Right kidney (tissue), 1 donor: ENCODE data around the gene CRYGN.

Source experiments
- DNase-seq: peaks from one replicate; pipeline ENCODE4 v3.0.0-alpha.2; 2016

CRYGN gene

DNA sequence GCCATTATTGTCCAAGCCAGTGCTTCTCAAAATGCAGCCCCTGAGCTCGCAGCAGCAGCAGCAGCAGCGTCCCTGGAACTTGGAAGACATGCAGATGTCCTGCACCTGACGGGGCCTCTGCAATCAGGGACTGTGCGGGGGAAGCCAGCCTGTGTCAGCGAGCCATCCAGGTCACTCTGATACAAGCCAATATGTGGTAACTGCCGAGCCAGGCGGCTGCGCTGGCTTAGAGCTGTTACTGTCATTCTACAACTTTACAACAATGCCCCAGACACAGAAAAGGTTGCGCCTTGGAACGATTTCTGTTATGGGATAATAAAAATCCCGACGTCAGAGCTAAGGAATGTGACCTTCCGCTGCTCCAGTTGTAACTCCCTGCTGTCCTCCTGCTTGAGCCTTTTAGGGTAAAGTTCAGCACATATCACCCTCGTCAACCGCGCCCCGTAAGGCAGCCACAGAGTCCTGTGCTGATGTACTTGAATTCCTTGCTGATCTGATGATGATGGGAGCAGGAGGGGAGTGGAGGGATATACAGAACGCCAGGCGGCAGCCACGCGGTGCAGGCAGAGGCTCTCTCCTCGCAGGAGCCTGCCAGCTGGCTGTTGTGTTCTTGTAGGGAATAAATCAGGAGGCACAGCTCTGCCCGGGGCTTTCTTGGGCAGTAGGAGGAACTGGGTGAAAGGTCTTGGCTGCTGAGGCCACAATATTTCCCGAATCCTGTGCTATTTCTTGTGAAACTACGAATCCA lies 20.0 kb upstream of the CRYGN start:
- peak; percentile 86 for DNase-seq

DNA sequence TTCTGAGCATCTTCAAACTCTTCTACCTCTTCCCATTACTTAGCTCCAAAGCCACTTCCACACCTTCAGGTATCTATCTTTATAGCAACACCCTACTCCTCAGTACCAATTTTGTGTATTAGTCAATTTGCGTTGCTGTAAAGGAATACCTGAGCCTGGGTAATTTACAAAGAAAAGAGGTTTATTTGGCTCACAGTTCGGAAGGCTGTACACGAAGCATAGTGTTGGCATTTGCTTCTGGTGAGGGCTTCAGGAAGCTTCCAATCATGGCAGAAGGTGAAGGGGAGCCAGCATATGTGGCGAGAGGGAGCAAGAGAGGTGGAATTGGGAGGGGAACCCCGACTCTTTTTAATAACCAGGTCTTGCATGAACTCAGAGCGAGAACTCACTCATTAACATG lies 17.6 kb upstream of the CRYGN start:
- no peak for DNase-seq

DNA sequence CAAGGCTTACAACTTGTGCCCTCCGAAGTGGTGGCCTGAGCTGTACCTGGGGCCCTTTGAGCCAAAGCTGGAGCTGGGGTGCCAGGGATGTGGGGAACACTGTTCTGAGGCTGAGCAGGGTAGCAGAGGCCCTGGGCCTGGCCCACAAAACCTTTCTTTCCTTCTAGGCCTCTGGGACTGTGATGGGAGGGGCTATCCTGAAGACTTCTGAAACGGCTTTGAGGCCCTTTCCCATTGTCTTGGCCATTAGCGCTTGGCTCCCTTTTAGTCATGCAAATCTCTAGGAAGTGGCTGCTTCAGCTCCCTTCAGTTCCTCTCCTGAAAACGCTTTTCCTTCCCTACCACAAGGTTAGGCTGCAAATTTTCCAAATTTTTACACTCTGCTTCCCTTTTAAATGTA lies 16.8 kb upstream of the CRYGN start:
- no peak for DNase-seq

DNA sequence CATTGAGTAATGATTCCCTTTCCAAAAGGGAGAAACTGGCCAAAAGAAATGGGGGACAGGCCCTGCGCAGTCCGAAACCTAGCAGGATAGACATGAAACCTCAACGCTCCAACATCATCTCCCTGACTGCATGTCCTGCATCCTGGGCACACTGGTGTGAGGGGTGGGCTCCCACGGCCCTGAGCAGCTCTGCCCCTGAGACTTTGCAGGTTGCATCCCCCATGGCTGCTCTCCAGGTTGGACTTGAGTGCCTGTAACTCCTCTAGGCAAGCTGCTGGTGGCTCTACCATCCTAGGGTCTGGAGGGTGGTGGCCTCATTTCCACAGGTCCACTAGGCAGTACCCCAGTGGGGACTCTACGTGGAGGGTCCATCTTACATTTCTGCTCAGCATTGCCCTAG lies 16.3 kb upstream of the CRYGN start:
- DNase-seq = no peak

DNA sequence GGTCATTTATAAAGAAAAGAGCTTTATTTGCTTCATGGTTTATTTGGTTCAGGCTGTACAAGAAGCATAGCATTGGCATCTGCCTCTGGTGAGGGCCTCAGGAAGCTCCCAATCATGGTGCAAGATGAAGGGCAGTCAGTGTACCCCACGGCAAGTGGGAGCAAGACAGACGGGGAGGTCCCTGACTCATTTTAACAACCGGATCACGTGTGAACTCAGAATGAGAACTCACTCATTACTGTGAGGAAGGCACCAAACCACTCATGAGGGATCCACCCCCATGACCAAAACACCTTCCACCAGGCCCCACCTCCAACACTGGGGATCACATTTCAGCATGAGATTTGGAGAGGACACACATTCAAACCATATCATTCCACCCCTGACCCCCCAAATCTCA lies 15.7 kb upstream of the CRYGN start:
- no peak for DNase-seq

DNA sequence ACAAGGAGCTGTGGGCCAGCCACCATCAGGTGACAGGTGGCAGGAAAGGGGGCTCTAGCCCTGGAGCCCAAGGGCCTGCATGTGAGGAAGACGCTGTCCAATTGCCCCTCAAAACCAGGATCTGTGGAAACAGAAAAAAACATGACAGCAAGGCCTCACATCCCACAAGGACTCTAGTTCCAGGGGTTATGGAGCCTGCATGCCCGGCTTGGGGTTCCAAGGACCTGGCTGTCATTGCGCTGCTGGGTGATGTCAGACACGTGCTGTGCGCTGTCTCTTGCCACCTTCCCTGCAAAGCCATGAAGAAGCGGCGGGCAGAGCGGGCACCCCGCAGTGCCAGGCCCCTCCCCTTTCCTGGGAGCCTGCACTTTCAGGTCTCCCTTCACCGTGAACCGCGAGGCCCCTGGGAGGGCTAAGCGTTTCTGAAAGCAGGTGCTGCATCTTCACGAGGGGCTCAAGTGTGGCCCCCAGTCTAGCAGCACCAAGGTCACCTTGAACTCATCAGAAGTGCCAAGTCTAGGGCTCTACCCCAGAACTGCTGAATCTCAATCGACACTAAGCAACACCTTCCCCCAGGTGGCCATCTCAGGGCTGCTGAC lies 15.1 kb upstream of the CRYGN start:
- no peak for DNase-seq

DNA sequence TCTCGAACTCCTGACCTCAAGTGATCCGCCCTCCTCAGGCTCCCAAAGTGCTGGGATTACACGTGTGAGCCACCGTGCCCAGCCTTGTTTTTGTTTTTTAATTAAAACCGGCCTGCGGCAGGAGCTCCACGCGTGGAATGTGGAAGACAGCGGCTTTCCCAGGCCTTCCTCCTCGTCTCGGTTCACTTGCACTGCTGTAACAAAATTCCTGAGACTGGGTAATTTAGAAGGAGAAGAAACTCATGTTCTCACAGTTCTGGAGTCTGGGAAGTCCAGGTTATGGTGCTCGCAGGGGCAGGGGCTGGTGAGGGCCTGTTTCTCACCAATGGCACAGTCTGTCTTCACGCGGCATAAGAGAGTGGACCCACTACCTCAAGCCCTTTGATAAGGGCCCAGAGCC lies 14.4 kb upstream of the CRYGN start:
- no peak for DNase-seq

DNA sequence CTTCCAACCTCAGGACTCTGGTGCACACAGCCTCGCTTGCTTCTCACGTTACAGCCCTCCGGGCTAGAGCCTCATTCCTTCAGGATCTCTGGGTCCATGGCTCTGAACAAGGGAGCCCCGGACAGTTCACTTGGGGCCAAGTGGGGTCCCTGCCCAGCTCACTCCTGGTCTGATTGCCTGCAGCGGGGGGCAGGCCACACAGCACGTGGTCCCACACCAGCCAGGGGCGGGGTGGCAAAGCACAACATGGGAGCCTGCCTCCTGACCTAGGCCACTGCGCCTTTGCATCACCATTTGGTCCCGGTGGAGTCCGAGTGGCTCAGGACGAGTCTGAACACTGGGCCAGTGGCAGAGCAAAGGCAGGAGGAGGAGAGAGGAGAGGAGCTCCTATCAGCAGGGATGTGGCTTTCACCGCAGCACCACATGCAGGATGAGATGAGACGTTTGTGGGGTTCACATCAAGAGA lies 13.4 kb upstream of the CRYGN start:
- no peak for DNase-seq

DNA sequence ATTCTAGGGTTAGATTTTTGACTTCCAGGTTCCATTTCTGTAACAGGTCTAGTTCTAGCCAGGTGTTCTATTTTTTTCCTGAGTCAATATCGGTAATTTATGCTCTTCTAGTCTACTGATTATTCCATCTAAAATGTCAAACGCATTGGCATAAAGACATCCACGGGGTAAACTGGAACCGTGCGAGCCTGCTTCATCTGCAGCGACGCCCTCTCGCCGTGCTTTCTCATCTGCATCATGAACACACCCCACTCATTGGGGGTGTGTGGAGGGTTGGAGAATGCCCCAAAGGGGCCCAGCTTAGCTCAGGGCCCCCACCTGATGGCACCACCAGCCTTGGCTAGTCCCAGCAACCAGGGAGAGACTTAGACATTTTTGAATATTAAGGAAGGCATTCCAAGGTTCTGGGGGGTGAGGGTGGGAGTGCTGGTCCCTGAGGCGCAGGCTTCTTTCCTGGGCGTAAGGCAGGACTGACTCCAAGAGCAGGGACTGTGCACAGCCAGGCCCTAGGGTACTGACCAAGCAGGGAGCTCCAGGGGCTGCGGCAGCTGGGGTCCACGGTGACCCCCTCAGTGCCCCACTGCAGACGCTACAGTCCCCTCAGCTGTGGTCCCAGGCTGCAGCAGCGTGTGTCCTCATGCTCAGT lies 12.9 kb upstream of the CRYGN start:
- no peak for DNase-seq

DNA sequence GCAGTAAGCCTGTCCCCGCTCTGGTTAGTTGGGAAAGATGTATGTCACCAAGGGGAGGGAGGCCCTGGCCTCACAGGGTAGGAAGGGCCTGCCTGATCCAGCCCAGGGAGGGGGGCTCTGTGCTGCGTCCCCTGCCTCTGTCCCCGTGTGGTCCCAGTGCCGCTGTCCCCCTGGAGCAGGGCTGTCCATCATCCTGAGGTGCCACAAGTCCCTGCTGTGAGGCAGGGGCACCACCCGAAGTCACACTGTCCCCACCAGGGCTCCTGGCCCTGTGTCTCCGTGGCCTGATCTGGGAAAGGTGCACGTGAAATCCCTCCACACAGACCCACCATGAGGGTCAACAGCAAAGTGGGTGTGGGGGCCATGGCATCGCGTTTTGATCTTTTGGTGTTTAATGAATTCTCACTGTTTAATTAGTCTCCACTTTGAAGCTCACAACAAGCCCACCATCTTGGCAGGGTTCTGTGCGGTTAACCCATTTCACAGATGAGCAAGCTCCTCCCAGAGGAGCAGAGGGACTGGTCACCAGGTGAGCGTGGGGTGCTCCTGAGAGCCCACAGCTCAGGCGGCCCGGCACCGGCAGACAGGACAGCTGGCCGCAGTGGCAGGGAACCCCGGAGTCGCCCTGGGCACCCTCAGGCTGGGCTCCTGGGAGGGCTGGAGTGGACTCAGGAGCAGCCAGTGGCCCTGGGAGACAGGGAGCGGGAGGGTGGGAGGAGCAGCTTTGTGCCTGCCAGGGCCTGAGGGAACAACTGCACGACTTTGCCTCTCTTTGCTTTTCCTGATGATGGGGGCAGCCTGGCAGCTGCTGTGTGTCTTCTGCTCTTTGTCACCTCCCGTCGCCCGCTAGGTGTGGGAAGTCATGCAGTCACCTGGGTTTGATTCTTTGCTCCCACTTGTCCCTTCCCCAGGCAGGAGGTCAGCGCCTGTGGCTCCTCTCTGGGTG lies 12.0 kb upstream of the CRYGN start:
- no peak for DNase-seq

DNA sequence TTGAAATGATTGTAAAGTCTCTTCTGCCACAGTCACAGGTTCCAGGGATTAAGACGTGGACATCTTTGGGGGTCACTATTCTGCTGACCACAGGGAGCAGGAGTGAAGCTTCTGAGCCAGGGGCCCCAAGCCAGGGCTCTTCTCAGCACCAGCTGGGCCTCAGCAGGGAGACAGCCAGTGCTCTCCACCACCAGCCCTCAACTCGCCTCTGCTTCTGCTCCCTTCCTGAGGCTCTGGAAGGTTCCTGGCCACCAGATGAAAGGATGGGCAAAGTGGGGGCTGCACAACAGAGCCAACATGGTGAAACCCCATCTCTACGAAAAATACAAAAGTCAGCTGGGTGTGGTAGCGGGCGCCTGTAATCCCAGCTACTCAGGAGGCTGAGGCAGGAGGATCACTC lies 11.2 kb upstream of the CRYGN start:
- no peak for DNase-seq

DNA sequence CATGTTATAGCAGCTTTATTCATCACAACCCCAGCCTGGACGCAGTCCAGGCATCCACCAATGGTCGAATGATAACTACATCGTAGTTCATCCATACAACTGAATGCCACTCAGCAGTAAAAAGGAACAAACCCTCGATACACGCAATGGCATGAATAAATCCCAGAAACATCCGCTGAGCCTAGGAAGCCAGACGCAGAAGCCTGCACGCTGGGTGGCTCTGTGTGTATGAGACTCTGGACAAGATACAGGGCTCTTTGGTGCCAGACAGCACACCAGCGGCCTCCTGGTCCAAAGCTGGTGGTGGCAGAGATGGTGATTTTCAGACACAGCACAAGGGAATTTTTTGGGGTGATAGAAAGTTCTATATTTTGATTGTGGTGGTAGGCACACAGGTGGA lies 10.0 kb upstream of the CRYGN start:
- DNase-seq = no peak

DNA sequence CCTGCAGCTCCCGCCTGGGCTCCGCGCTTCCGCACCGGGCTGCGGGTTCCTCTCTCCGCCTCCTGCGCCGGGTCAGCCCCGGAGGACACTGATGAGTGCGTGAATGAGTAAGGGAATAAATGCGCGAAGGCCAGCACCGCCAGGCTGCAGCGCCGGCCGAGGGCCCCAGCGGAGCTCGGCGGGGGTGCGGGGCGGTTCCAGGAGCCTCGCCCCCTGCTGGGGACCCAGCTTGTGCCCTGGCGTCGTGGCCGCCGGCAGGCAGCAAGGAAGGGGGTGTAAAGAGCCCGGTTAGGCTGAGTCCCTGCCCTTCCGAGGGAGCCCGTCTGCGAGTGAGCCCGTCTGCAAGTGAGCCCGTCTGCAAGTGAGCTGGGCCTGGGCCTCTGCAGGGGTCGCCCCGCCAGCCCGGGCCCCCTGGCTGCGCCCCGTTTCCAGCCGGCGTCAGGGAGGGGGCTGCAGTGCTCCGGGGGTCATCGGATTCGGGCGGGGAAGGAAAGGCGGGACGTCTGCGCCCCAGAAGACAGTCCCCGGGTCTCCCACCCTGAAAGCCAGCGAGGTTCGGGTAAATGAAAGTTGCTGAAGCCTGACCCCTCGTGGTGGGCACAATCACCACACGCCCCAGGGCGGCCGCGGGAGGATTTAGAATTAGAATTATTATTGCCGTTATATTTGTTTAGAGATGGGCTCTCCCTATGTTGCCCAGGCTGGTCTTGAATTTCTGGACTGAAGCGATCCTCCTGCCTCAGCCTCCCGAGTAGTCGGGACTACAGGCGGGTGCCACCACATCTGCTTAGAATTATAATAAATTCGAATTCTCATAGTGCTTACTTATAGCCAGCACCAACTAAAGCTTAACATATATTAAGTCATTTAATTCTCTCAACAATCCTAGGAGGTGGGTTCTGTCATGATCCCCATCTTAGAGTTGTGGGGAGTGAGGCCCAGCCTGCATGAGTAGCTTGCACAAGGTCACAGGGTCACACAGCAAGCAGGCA lies 8.6 kb upstream of the CRYGN start:
- peak; percentile 95 for DNase-seq

DNA sequence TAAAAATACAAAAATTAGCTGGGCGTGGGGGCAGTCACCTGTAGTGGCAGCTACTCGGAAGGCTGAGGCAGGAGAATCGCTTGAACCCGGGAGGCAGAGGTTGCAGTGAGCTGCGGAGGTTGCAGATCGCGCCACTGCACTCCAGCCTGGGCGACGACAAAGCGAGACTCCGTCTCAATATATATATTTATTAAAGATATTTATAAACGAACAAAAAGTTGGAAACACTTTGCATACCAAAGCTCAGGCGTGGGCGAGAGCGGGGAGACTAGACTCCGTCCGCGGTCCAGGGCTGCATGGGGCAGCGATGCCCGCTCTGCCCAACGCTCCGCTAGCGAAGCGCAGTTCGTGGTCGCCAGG lies 7.9 kb upstream of the CRYGN start:
- DNase-seq = no peak

DNA sequence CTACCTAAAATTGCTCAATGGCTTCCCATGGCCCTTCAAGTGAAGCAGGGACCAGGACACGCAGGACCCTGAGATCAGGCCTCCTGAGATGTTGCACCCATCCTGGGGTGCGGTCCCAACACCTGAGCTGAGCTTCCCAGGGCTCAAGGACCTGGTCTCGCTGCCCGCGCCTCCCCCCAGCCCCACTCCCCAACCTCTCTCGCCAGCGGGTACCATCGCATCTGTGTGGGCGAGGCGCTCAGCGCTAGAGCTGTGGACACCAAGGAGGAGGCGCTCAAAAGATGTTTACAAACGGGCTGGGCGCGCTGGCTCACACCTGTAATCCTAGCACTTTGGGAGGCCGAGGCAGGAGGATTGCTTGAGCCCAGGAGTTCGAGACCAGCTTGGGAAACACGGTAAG lies 7.4 kb upstream of the CRYGN start:
- DNase-seq = no peak

DNA sequence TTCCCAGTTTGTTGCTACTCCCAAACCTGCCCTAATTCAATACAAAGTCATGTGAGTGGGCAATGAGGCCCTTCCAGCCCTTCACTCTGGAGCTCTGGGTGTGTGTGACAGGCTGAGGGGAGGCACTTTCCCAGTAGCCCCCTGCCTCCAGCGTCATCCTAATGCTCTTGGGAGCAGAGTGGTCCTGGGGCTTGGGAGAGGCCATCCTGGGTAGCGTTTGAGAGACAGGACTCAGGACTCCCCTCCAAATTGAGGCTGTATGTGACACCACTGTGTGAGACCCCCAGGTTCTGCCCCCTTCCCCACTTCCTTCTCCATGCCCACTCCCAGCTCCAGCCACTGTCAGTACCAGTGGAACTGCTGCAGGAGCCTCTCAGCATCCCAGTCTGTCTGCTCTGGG lies 6.5 kb upstream of the CRYGN start:
- DNase-seq = no peak

DNA sequence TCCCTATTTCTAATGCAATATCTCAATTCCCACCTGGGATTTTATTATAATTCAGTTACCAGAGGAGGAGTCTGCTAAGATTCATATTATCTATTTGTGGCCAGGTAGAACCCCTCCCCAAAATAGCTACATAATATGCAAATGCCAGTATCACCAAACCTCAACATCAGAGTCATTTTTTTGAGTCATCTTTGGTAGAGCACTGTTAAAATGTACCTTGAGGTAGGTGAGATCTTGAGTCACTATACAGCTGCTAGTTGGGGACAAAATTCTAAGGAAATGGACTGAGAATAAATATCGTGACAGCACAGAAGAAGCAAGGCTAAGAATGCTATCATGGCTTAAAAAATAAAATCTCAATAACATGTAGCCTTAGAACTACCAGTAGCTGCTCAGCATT lies 4.7 kb upstream of the CRYGN start:
- DNase-seq = no peak

DNA sequence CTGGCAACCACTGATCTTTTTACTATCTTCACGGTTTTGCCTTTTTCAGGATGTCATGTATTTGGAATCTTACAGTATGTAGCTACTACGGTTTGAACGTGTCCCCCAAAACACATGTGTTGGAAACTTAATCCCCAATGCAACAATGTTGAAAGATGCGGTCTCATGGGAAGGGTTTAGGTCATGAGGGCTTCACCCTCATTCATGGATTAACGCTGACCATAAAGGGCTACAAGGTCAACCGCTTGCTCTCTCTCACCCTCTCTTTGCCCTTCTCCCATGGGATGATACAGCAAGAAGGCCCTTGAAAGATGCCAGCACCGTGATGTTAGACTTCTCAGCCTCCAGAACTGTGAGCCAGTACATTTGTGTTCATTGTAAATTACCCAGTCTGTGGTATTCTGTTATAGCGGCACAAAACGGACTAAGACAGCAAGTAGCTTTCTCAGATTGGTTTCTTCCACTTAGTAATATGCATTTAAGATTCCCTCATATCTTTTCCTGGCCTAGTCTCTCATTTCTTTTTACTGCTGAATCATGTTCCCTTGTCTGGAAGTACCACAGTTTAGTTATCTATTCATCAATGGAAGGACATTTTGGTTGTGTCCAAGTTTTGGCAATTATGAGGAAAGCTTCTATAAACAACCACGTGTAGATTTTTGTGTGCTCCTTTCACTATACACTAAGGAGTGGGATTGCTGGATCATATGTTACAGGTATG lies 3.0 kb upstream of the CRYGN start:
- no peak for DNase-seq

DNA sequence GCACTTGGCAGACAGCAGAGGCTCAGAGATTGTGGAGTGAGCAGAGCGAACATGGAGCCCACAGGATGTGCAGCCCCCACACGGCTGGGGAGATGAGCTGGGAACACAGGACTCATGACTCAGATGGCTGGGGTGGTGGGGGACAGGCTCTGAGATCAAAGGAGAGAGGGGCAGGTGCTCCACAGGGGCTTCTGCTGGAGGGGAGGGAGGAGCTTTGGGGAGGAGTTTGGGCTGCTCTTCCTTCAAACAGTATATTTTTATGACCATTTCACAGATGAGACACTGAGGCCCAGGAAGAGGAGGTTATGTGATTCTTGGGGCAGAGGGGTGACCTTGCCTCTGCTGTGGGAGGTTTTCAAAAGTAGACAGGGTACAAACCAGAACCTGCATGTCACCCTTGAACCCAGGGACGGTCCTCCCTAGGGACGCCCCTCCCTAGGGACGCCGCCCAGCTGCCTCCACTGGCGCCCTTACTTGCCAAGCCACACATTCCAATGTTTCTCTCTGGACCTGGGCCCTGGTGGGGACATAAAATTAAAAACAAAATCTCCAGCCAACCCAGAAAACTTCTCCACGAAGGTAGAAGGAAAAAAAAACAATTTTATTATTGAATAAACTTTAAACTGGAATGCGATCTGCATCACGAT lies 981 bp upstream of the CRYGN start:
- DNase-seq = no peak

DNA sequence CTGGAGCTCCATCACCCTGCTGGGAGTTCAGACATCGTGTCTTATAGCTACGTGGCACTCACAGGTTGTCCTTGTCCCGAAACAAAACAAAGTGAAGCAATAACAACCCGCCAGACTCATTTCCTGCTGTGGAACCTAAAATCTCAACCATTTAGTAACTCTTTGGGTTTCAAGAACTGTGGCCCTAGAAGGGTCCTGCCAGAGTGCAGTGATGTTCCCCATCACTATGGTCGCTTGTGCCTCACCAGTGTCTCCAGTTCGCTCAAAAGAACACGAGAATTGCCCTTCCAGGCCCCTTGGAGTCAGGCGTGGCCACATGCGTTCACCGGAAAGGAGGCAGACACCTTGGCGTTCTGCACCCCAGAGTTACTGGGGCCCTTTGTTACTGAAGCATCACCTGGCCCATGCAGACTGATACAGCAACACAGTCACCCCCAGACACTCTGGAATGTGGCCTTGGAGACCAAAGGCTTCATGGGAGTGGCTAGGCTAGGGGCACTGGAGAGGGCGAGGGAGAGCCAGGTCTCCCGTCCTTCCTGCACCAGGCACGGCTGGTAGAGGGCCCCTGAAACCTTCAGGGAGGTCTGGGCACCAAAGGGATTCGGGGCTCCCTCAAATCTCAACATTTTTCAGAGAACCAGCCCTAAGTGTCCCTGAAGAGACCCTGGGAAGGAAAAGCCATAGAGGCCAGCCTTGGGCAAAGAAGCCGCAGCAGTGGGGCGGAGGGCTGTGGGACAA lies 908 bp downstream of the CRYGN start:
- DNase-seq = no peak
